IMR-90 (cell line): ENCODE measurements around the gene CD81.

Source experiments
- BHLHE40 ChIP-seq: fragments of 150-350 bp; IDR thresholded peaks from 2 replicates; pipeline ENCODE4 v1.6.1; 2016; ENCODE audit warnings: mild to moderate bottlenecking, low read depth, low read length
- CTCF ChIP-seq: conservative IDR thresholded peaks from 2 replicates; pipeline ENCODE4 v1.5.1; 2012; ENCODE audit warnings: mild to moderate bottlenecking, low read depth, low read length, improper control_type of control experiment
- MXI1 ChIP-seq: IDR thresholded peaks from 2 replicates; pipeline ENCODE4 v1.6.1; 2012; ENCODE audit warnings: low read depth, mild to moderate bottlenecking, low read length, moderate library complexity, borderline replicate concordance
- RAD21 ChIP-seq: IDR thresholded peaks from 2 replicates; pipeline ENCODE4 v1.6.1; 2012; ENCODE audit warnings: low read length, improper control_type of control experiment
- RFX5 ChIP-seq: IDR thresholded peaks from 2 replicates; pipeline ENCODE4 v1.8.0; 2012; ENCODE audit warnings: low read depth, mild to moderate bottlenecking, low read length, moderate library complexity
- SMC3 ChIP-seq: fragments of 150-350 bp; IDR thresholded peaks from 2 replicates; pipeline ENCODE4 v1.6.1; 2016; ENCODE audit warnings: low read depth, mild to moderate bottlenecking, antibody characterized with exemption, low read length, moderate library complexity

- TF ChIP-seq RFX5 (no peak), CTCF (no peak), MXI1 (no peak), SMC3 (no peak), BHLHE40 (no peak), RAD21 (no peak)
Measured at GRCh38 chr11:2410616-2411015, 33.5 kb downstream of the CD81 start.
